Measurements from ENCODE around the gene MEIOSIN.
"Not testable (repeated sequence)": the region's sequence is repeated elsewhere in the genome, so short reads cannot be mapped to it uniquely, and the experiment has no call there.

Gene MEIOSIN

DNA sequence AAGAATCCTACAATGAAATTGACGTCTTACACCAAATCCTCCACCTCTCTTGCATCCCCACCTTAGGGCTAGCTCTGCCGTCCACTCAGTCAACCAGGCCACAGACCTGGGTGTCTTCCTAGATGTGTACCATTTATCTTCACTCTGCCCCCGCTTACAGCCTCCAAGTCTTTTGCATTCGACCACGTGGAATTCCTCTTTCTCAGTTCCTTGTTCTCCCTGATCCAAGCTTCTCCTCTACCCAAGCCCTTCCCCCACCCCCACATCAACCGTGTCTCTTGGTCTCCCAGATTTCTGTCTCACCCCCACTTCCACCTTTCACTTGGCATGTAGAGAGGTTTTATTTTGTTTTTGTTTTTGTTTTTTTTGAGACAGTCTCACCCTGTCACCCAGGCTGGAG lies 60.6 kb downstream of the MEIOSIN start:
- Histone ChIP-seq H3K27ac (no peak overlapping the region), H3K36me3 (peaks cover 18% of the 10 kb centered on the region)
- TF ChIP-seq, protein P1, sequence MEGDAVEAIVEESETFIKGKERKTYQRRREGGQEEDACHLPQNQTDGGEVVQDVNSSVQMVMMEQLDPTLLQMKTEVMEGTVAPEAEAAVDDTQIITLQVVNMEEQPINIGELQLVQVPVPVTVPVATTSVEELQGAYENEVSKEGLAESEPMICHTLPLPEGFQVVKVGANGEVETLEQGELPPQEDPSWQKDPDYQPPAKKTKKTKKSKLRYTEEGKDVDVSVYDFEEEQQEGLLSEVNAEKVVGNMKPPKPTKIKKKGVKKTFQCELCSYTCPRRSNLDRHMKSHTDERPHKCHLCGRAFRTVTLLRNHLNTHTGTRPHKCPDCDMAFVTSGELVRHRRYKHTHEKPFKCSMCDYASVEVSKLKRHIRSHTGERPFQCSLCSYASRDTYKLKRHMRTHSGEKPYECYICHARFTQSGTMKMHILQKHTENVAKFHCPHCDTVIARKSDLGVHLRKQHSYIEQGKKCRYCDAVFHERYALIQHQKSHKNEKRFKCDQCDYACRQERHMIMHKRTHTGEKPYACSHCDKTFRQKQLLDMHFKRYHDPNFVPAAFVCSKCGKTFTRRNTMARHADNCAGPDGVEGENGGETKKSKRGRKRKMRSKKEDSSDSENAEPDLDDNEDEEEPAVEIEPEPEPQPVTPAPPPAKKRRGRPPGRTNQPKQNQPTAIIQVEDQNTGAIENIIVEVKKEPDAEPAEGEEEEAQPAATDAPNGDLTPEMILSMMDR (IDR thresholded peaks at IDR 0.05; ENCODE audit: low read depth, low read length) = no peak

GRCh38 chr19:45794627-45795026 lies 61.4 kb downstream of the MEIOSIN start:
- TF ChIP-seq, protein P1 (IDR thresholded peaks at IDR 0.05; ENCODE audit: low read depth, low read length) = no peak
- Histone ChIP-seq H3K4me3 (ENCODE audit: low read depth, low read length) (no peak overlapping the region), H3K36me3 (peaks cover 11% of the 10 kb centered on the region), H3K9me3 (ENCODE audit: severe bottlenecking) (no peaks in the 10 kb centered on the region), H3K27ac (no peak overlapping the region), H3K27me3 (ENCODE audit: insufficient read depth, low read depth, severe bottlenecking) (no peaks in the 10 kb centered on the region)
- DNase-seq = no peak

More for the DNA sequence above, 60.6 kb downstream of the MEIOSIN start:
- H3K9me3 ChIP-seq (ENCODE audit: severe bottlenecking) = no peaks in the 10 kb centered on the region
- H3K27me3 ChIP-seq (ENCODE audit: insufficient read depth, low read depth, severe bottlenecking) = no peaks in the 10 kb centered on the region
- no peak for DNase-seq
- H3K4me3 ChIP-seq (ENCODE audit: low read depth, low read length) = no peak overlapping the region

DNA sequence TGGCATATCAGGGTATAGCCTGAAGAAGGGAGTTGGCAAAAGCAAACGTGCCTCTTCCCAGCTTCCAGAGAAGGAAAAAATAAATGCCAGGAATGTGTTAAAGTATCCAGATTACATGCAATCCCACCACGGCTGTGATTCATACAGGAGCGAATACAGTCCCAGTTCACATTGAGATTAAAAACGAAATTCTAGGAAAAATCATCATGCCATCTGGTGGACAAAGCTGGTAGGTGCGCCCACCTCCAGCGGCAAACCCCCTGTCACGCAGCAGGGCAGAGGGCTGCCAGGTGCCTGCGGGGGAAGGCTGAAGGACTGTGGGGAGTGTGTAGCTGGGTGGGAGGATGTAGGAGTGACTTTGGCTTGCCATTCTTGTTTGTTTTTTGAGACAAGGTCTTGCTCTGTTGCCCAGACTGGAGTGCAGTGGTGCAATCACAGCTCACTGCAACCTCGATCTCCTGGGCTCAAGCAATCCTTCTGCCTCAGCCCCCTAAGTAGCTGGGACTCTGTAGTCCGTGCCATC lies 65.8 kb downstream of the MEIOSIN start:
- DNase-seq = peak; percentile 55

GRCh38 chr19:45799541-45799940 lies 66.3 kb downstream of the MEIOSIN start:
- H3K4me3 ChIP-seq (ENCODE audit: low read depth, low read length); DNase-seq; H3K36me3 ChIP-seq; H3K27me3 ChIP-seq (ENCODE audit: insufficient read depth, low read depth, severe bottlenecking); H3K9me3 ChIP-seq (ENCODE audit: severe bottlenecking); H3K27ac ChIP-seq: not testable (repeated sequence)

More for the DNA sequence above, 65.8 kb downstream of the MEIOSIN start:
- Histone ChIP-seq H3K36me3 (no peaks in the 10 kb centered on the region), H3K27ac (no peak overlapping the region), H3K4me3 (ENCODE audit: low read depth, low read length) (no peak overlapping the region), H3K9me3 (ENCODE audit: severe bottlenecking) (no peaks in the 10 kb centered on the region), H3K27me3 (ENCODE audit: insufficient read depth, low read depth, severe bottlenecking) (no peaks in the 10 kb centered on the region)
- TF ChIP-seq, protein P1 (IDR thresholded peaks at IDR 0.05; ENCODE audit: low read depth, low read length) = peak; percentile 54

DNA sequence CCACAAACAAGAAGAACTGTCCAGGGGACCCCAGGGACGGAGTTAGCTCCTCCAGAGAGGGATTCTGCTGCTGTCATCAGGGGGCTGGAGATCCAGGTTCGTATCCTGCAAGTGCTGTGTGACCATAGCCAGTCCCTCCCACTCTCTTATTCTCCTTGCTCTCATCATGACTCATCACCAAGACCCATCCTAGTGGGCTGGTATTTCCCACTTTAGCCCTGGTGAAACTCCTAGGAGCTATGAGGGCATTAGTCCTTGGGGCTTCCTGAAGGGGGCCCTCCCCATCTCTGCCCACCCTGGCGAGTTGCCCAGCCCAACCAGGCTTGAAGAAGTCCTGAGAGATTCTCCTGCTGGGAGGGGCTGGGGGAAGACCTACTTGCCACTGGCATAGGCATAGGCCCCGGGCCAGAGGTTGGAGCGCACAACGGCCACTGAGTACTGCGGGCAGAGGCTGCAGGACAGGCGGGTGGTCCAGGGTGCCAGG lies 66.9 kb downstream of the MEIOSIN start:
- no peaks in the 10 kb centered on the region for H3K9me3 ChIP-seq (ENCODE audit: severe bottlenecking)
- no peaks in the 10 kb centered on the region for H3K36me3 ChIP-seq
- no peaks in the 10 kb centered on the region for H3K27me3 ChIP-seq (ENCODE audit: insufficient read depth, low read depth, severe bottlenecking)
- H3K27ac ChIP-seq = no peak overlapping the region
- TF ChIP-seq, protein P1 (IDR thresholded peaks at IDR 0.05; ENCODE audit: low read depth, low read length) = no peak
- H3K4me3 ChIP-seq (ENCODE audit: low read depth, low read length) = no peak overlapping the region
- DNase-seq = no peak

- no peak overlapping the region for H3K27ac ChIP-seq
- TF ChIP-seq, protein P1 (IDR thresholded peaks at IDR 0.05; ENCODE audit: low read depth, low read length) = no peak
- DNase-seq = no peak
Observed at GRCh38 chr19:45801603-45802175, 68.5 kb downstream of the MEIOSIN start.

More at GRCh38 chr19:45801603-45802175, 68.5 kb downstream of the MEIOSIN start:
- Histone ChIP-seq H3K9me3 (ENCODE audit: severe bottlenecking) (no peaks in the 10 kb centered on the region), H3K27me3 (ENCODE audit: insufficient read depth, low read depth, severe bottlenecking) (no peaks in the 10 kb centered on the region), H3K4me3 (ENCODE audit: low read depth, low read length) (no peak overlapping the region), H3K36me3 (no peaks in the 10 kb centered on the region)
